ENCODE data around the gene CHST3.
"Not testable (repeated sequence)": the region's sequence is repeated elsewhere in the genome, so short reads cannot be mapped to it uniquely, and the experiment has no call there.

Gene CHST3

DNA sequence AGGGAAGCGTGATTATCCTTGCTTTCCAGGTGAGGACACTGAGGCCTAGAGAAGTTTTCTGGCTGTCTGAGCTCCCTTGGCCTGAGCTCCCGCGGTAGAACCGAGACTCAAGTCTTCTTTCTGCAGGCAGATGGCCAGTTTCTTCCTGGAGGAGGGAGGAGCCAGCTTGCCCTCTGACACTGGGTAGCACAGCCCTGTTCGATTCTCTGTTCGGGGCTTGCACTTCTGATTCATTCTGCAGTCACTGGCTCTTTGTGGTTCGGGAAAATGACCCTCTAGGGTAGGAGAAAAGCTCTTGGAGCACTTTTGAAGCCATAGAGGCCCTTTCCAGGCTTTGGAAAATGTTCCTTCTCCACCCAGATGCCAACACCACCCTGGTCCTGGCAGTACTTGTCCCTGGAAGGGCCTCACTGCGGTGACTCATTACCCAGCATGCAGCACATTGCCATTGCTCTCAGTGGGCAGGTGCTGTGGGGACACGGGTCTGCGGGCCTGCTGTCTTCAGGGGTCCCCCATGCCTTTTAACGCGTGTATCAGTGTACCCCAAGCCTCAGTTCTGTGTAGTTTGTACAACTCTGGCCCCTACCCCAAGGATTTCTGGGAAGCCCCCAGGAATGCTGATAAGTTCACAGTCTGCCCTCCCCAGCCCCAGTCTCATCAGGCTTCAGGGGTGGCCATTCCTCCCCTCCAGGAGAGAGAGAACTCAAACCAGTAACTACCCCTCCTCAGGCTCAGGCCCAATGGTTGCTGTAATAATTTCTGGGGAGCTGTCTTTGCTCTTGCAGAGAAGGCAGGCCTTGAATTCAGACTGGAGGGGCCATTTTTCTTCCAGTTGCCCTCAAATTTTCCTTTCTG lies 11.9 kb downstream of the CHST3 start:
- Mint-ChIP-seq H3K36me3 (no peaks in the 10 kb centered on the region), H3K27me3 (no peaks in the 10 kb centered on the region), H3K27ac (no peak overlapping the region), H3K9me3 (no peaks in the 10 kb centered on the region), H3K4me1 (peaks cover 22% of the 10 kb centered on the region), H3K4me3 (no peak overlapping the region)

DNA sequence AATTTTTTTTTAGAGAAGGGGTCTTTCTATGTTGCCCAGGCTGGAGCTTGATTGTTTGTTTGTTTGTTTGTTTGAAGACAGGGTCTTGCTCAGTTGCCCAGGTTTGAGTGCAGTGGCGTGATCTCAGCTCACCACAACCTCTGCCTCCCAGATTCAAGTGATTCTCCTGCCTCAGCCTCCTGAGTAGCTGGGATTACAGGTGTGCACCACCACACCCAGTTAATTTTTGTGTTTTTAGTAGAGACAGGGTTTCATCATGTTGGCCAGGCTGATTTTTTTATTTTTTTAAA lies 13.4 kb downstream of the CHST3 start:
- H3K4me3 Mint-ChIP-seq, H3K27ac Mint-ChIP-seq, H3K9me3 Mint-ChIP-seq, H3K36me3 Mint-ChIP-seq, H3K27me3 Mint-ChIP-seq: not testable (repeated sequence)
- peaks cover 19% of the 10 kb centered on the region for H3K4me1 Mint-ChIP-seq

DNA sequence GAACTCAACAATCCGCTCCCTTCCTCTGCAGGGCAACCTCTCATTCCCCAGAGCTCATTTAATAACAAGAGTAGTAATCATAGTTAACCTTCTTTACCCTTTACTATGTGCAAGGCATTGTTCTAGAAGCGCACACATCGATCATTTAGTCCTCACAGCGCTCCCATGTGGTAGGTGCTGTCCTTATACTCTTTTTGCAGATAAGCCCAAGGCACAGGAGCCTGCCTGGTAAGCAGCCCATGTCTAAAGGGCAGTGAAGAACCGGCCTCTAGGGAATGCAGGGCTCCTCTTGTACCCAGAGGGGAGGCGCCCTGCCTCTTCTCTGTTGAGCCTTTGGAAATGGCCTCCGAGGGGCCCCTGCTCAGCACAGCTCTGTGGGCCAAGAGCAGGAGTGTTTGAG lies 14.3 kb downstream of the CHST3 start:
- peaks cover 17% of the 10 kb centered on the region for H3K4me1 Mint-ChIP-seq
- H3K36me3 Mint-ChIP-seq: no peaks in the 10 kb centered on the region
- H3K27ac Mint-ChIP-seq: no peak overlapping the region
- no peaks in the 10 kb centered on the region for H3K27me3 Mint-ChIP-seq
- H3K4me3 Mint-ChIP-seq: no peak overlapping the region
- H3K9me3 Mint-ChIP-seq: no peaks in the 10 kb centered on the region

DNA sequence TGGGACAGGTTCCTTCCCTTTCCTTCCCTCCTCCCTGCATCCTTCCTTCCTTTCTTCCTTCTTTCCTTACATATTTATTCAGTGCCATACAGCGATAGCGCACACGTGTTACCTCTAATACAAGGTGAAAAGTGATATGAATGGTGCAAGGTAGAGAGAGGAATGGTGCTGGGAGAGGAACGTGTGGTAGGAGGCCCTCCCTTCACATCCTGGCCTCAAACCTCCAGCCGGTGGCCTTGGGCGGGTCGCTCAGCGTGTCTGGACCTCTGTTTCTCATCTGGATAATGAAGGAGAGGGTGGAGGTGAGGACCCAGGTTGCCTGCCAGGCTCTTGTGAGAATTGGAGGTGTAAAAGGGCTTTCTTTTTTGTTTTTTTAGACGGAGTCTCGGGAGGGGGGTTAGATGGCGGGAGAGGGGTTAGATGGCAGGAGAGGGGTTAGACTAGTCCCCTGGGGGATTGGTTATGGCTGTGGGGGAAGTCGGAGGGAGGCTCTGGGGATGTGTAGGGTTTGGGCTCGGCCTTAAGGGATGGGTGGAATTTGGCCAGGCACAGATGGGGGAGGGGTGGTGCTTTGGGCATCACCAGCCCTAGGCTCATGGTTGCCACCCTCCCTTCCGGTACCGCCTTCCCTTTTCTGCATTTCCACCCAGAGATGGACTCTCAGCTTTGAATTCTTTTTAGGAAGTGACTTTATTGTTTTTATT lies 14.9 kb downstream of the CHST3 start:
- Mint-ChIP-seq H3K4me3 (no peak overlapping the region), H3K27me3 (no peaks in the 10 kb centered on the region), H3K36me3 (no peaks in the 10 kb centered on the region), H3K27ac (no peak overlapping the region), H3K4me1 (peaks cover 11% of the 10 kb centered on the region), H3K9me3 (no peaks in the 10 kb centered on the region)

DNA sequence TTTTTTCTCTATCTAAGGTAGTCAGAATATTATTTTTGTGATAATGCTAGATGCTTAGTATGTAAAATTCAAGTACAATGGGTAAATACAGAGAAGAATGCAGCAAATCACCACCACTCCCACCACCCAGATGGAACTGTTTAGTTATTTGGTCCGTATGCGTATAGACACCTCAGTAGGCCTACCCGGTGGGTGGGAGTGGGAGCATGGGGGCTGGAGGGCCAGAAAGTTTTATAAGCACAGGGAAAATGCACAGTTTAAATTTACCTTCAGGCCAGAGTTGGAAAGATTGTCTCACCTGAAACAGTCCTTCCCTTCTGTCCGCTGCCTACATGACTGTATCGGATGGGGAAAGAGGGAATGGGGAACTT lies 15.5 kb downstream of the CHST3 start:
- Mint-ChIP-seq H3K36me3 (no peaks in the 10 kb centered on the region), H3K27ac (peak overlapping the region; percentile 6), H3K4me1 (peaks cover 7% of the 10 kb centered on the region), H3K4me3 (no peak overlapping the region), H3K9me3 (no peaks in the 10 kb centered on the region), H3K27me3 (no peaks in the 10 kb centered on the region)

DNA sequence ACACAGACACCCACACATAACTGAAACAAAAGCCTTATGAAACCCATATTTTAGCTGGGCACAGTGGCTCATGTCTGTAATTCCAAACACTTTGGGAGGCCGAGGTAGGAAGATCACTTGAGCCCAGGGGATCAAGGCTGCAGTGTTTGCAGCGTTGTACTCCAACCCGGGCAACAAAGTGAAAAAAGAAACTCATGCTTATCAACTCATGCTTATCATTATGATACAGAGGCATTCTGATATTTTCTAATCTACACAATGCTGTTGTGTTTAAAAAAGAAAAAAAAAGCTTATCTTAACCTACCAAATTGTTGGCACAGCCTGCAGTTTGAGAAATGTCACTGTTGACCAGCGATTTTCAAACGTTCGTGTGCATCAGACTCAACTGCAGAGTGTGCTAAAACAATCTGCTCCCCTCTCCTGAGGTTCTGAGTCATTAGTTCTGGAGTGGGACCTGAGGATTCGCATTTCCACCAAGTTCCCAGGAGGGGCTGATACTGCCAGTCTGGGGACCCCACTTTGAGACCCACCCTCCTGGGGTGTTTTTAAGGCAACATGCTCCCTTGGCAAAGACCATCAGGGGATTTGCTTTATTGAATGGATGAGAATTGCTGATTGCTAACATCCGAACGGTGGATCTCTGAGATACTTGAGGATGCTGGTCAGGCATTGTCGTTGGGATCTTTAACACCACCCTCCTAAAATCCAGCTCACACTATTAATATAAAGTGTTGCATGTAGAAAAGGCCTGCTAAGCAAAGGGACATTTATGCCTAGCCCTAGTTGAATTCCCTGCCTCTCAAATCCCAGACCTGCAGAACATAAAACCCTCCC lies 16.2 kb downstream of the CHST3 start:
- H3K4me1 Mint-ChIP-seq: peaks cover 8% of the 10 kb centered on the region
- H3K36me3 Mint-ChIP-seq: no peaks in the 10 kb centered on the region
- H3K27ac Mint-ChIP-seq: peak overlapping the region; percentile 24
- no peaks in the 10 kb centered on the region for H3K9me3 Mint-ChIP-seq
- H3K4me3 Mint-ChIP-seq: no peak overlapping the region
- H3K27me3 Mint-ChIP-seq: no peaks in the 10 kb centered on the region

DNA sequence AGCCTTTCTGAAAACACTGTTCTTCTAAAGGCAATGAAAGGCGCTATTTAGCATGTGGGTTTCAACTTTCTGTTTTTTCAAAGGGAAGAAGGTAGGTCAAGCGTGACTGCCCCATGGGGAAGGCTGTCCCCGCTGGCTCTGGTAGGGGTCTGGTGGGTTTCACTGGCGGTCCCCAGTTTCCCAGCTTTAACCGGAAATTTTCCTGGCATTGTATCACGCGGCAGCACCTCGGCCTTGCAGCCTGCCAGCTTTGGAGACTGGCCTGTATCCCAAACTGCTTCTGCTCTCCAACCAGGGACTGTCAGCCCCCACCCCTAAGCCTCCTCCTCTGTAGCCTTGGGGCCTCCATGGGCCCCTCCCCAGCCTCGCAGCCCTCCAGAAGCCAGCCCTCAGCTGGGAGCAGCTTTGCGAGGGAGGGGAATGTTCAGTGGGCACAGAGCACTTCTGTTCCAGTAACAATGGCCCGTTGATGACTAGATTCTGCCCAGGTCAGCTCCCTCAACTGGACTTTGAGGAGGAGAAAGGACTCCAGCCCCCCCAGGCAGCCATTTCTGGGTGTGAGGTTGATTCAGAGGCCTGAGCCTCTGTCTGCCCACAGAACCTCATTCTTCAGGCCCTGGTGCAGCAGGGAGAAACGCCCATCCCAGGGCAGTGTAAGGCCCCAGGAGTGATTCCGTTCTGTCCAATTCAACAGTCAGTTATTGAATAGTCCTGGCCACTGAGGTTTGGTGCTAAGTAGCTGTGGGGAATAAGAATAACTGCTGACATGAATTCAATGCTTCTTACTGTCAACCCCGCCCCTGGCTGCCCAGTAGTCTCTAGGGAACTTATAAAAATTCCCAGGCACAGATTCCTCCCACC lies 17.1 kb downstream of the CHST3 start:
- Mint-ChIP-seq H3K4me1 (peaks cover 13% of the 10 kb centered on the region), H3K27ac (no peak overlapping the region), H3K9me3 (no peaks in the 10 kb centered on the region), H3K4me3 (no peak overlapping the region), H3K27me3 (no peaks in the 10 kb centered on the region), H3K36me3 (no peaks in the 10 kb centered on the region)

DNA sequence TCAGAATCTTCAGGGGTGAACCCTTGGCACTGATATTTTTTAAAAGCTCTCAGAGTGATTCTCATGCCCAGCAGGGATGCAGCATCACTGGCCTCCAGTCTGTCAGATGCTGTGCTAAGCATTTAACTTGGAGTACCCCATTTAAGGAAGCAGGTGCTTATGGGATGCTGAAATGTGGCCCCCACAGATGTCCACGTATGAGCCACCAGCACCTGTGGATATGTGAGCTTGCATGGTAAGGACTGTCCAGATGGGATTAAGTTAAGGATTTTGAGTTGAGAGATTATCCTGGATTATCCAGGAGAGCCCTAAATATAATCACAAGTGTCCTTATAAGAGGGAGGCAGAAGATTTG lies 17.7 kb downstream of the CHST3 start:
- H3K9me3 Mint-ChIP-seq: no peaks in the 10 kb centered on the region
- H3K4me3 Mint-ChIP-seq: no peak overlapping the region
- H3K27me3 Mint-ChIP-seq: no peaks in the 10 kb centered on the region
- H3K4me1 Mint-ChIP-seq: peaks cover 13% of the 10 kb centered on the region
- no peak overlapping the region for H3K27ac Mint-ChIP-seq
- H3K36me3 Mint-ChIP-seq: no peaks in the 10 kb centered on the region

DNA sequence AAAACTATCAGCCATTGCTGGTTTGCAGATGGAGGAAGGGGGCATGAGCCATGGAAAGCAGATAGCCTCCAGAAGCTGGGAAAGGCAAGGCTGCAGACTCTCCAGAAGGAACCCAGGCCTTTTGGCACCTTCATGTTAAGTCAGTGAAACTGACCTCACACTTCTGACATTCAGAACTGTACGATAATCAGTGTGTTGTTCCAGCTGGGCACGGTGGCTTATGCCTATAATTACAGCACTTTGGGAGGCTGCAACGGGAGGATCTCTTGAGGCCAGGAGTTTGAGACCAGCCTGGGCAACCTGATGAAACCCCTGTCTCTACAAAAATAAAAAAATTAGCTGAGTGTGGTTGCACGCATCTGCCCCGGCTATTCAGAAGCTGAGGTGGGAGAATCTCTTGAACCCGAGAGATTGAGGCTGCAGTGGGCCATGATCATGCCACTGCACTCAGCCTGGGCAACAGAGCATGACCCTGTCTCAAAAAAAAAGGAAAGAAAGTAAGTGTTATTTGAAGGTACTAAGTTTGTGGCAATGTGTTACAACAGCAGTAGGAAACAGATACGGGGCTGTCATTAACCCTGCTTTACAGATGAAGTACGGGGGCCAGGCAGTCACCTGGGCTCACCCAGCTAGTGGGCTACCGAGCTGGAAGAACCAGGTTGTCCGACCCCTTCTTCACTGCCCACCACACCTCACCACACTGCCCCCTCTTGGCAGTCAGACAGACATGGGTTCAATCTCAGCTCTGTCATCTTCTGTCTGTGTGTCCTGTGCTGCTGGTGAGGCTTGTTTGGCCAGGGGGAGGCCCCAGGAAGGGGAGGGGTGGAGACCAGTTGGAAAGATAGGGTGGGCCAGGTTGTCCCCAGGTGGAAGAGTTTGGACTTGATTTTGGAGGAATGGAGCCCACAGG lies 18.3 kb downstream of the CHST3 start:
- Mint-ChIP-seq H3K27me3 (no peaks in the 10 kb centered on the region), H3K4me1 (peaks cover 13% of the 10 kb centered on the region), H3K27ac (no peak overlapping the region), H3K36me3 (no peaks in the 10 kb centered on the region), H3K9me3 (no peaks in the 10 kb centered on the region), H3K4me3 (no peak overlapping the region)

DNA sequence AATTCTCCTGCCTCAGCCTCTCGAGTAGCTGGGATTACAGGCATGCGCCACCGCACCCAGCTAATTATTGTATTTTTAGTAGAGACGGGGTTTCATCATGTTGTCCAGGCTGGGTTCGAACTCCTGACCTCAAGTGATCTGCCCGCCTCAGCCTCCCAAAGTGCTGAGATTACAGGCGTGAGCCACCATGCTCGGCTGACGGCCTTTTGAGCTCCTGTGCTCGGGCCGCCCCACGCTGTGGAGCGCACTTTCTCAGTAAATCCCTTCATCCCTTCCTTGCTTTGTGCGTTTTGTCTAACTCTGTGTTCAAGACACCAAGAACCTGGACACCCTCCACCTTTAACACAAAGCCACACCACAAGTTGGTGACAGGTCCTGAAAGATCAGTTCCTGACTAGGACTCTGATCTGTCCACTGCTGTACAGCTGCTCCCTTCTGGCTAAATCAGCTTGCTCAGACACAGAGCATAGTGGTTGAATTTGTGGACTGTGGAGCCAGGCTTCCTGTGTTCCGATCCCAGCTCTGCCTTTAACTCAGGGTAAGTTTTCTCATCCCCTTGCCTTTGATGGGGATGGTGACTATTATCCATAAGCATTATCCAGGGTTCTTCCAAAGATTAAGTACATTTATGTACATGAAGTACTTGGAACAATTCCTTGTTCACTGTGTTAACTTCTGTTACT lies 20.1 kb downstream of the CHST3 start:
- H3K4me3 Mint-ChIP-seq: no peak overlapping the region
- H3K36me3 Mint-ChIP-seq: no peaks in the 10 kb centered on the region
- H3K27ac Mint-ChIP-seq: no peak overlapping the region
- H3K9me3 Mint-ChIP-seq: no peaks in the 10 kb centered on the region
- H3K27me3 Mint-ChIP-seq: no peaks in the 10 kb centered on the region
- H3K4me1 Mint-ChIP-seq: peaks cover 13% of the 10 kb centered on the region

DNA sequence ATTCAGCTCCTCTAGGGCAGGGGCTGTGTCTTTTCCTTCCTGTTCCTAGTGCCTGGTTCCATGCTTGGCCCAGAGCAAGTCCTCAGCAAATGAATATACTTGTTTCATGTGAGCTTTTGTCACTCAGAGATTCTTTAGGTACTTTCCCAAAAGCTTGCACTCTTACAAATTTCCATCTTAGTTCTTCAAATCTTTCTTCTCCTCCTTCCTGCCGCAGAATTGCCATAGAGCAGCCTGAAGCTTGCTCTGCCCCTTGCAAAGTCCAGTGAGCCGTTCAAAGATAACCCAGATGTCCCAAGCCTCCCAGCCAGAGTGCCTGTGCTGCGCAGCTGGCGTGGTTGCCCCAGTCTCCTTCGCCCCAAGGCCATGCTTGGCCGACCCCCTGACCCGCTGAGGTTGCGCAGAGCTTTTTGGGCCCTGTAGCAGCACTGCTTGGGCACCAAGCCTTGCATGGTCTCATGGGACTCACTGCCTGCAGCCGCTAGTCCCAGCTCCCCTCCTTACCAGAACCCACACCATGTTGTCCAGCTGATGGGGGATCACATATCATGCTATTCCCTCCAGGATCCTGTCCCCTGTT lies 20.7 kb downstream of the CHST3 start:
- no peaks in the 10 kb centered on the region for H3K27me3 Mint-ChIP-seq
- peak overlapping the region; percentile 6 for H3K27ac Mint-ChIP-seq
- H3K9me3 Mint-ChIP-seq: no peaks in the 10 kb centered on the region

DNA sequence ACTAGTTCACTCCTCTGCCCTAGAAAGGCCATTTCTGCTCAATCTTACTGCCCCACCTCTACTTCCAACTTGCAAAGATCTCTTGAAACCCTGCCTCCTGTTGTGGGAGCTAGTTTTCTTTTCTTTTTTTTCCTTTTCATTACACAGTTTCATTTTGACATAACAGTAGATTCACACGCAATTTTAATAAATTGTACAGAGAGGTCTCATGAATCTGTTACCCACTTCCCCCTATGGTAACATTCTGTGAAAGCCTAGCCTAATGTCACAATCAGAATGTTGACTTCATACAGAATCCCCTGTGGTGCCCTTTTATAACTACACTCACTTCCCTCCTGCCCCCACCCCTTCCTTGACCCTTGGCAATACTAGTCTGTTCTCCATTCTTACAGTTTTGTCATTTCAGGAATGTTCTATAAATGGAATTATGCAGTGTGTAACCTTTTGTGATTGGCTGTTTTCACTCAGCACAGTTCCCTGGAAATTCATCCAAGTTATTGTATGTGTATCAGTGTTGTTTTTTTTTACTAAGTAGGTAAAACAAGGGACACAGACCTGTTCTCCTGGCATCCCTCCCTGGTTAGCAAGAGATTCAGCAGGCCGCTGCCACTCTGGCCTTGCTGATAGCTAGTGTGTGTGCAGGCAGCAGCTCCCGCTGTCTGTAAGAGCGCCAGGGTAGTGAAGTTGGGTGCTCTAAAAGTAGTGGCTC lies 21.5 kb downstream of the CHST3 start:
- Mint-ChIP-seq H3K36me3 (no peaks in the 10 kb centered on the region), H3K4me3 (peak overlapping the region; percentile 11), H3K4me1 (peaks cover 13% of the 10 kb centered on the region), H3K27me3 (no peaks in the 10 kb centered on the region), H3K9me3 (no peaks in the 10 kb centered on the region), H3K27ac (peak overlapping the region; percentile 2)

More for the DNA sequence above, 20.7 kb downstream of the CHST3 start:
- no peaks in the 10 kb centered on the region for H3K36me3 Mint-ChIP-seq
- peaks cover 13% of the 10 kb centered on the region for H3K4me1 Mint-ChIP-seq
- H3K4me3 Mint-ChIP-seq: no peak overlapping the region

DNA sequence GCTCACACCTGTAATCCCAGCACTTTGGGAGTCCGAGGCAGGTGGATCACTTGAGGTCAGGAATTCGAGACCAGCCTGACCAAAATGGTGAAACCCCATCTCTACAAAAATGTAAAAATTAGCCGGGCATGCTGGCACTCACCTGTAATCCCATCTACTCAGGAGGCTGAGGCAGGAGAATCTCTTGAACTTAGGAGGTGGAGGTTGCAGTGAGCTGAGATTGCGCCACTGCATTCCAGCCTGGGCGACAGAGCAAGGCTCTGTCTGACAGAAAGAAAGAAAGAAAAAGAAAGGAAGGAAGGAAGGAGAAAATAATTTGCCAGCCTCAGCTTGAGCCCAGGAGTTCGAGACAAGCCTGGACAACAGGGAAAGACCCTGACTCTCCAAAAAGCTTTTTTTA lies 24.7 kb downstream of the CHST3 start:
- not testable (repeated sequence) for H3K9me3 Mint-ChIP-seq, H3K36me3 Mint-ChIP-seq, H3K27me3 Mint-ChIP-seq, H3K4me3 Mint-ChIP-seq
- Mint-ChIP-seq H3K4me1 (peaks cover 13% of the 10 kb centered on the region), H3K27ac (peak overlapping the region; percentile 56)
